GM19043 (cell line): Measurements from ENCODE around the gene PLXNA4.

Source experiments
- ATAC-seq: cut with Tn5 transposase; IDR thresholded peaks from one replicate; pipeline ENCODE4 v1.9.1; 2021; ENCODE audit warnings: low read depth; ENCODE audit not compliant: unreplicated experiment

Gene PLXNA4

GRCh38 chr7:132590162-132590561 is 13.9 kb upstream of the PLXNA4 start:
- no peak for ATAC-seq

- no peak for ATAC-seq
Observed at GRCh38 chr7:132588596-132588995, 12.3 kb upstream of the PLXNA4 start.

- no peak for ATAC-seq
Observed at GRCh38 chr7:132584796-132585494, 8.7 kb upstream of the PLXNA4 start.

GRCh38 chr7:132581431-132581830 is 5.2 kb upstream of the PLXNA4 start:
- ATAC-seq = no peak

GRCh38 chr7:132580717-132581285 is 4.5 kb upstream of the PLXNA4 start:
- no peak for ATAC-seq

- ATAC-seq = no peak
Observed at GRCh38 chr7:132580277-132580676, 4.0 kb upstream of the PLXNA4 start.

- ATAC-seq = no peak
Observed at GRCh38 chr7:132579260-132579899, 3.1 kb upstream of the PLXNA4 start.

- ATAC-seq = no peak
Observed at GRCh38 chr7:132578826-132579225, 2.6 kb upstream of the PLXNA4 start.

- ATAC-seq = no peak
Observed at GRCh38 chr7:132578050-132578370, 1.7 kb upstream of the PLXNA4 start.

- ATAC-seq = no peak
Observed at GRCh38 chr7:132577206-132578049, 1.2 kb upstream of the PLXNA4 start.

GRCh38 chr7:132576721-132577085 is 433 bp upstream of the PLXNA4 start:
- no peak for ATAC-seq

- ATAC-seq = no peak
Observed at GRCh38 chr7:132575419-132575981, 770 bp downstream of the PLXNA4 start.

- no peak for ATAC-seq
Observed at GRCh38 chr7:132574223-132574622, 2.0 kb downstream of the PLXNA4 start.

- no peak for ATAC-seq
Observed at GRCh38 chr7:132573251-132573955, 2.9 kb downstream of the PLXNA4 start.

- ATAC-seq = no peak
Observed at GRCh38 chr7:132572526-132572925, 3.7 kb downstream of the PLXNA4 start.

- no peak for ATAC-seq
Observed at GRCh38 chr7:132571970-132572369, 4.3 kb downstream of the PLXNA4 start.

GRCh38 chr7:132569884-132570614 is 6.2 kb downstream of the PLXNA4 start:
- ATAC-seq = no peak

GRCh38 chr7:132568962-132569361 is 7.3 kb downstream of the PLXNA4 start:
- no peak for ATAC-seq

GRCh38 chr7:132565885-132566284 is 10.4 kb downstream of the PLXNA4 start:
- ATAC-seq = no peak

GRCh38 chr7:132565441-132565840 is 10.8 kb downstream of the PLXNA4 start:
- no peak for ATAC-seq
